ENCODE data around the gene CPO. TPM values are rescaled to one million over a fixed set of nuclear protein-coding genes. Genes with fewer than 3 reads are reported as not detected.

The CPO gene
- total RNA-seq, 4 donors from 2014 or later: not detected

DNA sequence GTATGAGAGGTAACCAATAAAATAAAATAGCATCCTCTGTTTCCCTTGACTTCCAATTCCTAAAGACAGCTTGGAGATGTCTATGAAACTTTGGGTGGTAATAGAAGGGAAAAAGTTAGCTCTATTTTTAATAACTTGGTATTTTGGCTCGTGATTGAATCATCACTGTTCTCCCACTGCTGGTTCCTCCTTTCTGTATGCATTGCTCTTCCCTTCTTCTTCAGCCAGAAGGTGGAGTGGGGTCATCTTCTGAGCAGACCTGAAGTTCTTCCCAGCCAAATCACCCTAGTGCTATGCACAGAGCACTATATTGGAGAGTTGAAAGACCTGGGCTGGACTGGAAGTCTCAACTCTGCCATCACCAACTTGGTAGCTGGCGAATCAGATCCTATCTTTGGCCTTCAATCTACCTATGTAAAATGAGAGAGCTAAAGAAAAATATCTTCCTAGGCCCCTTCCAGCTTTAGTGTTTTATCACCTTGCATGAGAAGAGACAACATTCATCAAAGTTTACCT is 54.1 kb downstream of the CPO start:
- no peaks in the 10 kb centered on the region for H3K27me3 ChIP-seq
- intact Hi-C loops (cut with DNase I; ENCODE audit: low total_unique reads): no loop called here
- no peaks in the 10 kb centered on the region for H3K4me1 ChIP-seq
- no peaks in the 10 kb centered on the region for H3K9me3 ChIP-seq
- H3K27ac ChIP-seq: no peak overlapping the region
- no peak for DNase-seq
- no peak overlapping the region for H3K4me3 ChIP-seq
- in situ Hi-C loops (cut with MboI; ENCODE audit: low pct_ligation_motif_present in 1 of 4, low pct_unique_long_range_greater_than_20kb in 1 of 4, low sequenced_read_pairs in 3 of 4): loop anchor here in 1 of 4 donors (25.0 kb wide), 1 partner anchor 306 kb away; no protein-coding TSS in a partner anchor
- 70% methylated on average over 2 of the region's 2 CpGs; no CpG with 5 or more reads in 1 of the 2 donors for WGBS, 2 donors (ENCODE audit: low coverage in 1 of 2)
- TF ChIP-seq, protein P1, sequence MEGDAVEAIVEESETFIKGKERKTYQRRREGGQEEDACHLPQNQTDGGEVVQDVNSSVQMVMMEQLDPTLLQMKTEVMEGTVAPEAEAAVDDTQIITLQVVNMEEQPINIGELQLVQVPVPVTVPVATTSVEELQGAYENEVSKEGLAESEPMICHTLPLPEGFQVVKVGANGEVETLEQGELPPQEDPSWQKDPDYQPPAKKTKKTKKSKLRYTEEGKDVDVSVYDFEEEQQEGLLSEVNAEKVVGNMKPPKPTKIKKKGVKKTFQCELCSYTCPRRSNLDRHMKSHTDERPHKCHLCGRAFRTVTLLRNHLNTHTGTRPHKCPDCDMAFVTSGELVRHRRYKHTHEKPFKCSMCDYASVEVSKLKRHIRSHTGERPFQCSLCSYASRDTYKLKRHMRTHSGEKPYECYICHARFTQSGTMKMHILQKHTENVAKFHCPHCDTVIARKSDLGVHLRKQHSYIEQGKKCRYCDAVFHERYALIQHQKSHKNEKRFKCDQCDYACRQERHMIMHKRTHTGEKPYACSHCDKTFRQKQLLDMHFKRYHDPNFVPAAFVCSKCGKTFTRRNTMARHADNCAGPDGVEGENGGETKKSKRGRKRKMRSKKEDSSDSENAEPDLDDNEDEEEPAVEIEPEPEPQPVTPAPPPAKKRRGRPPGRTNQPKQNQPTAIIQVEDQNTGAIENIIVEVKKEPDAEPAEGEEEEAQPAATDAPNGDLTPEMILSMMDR (IDR thresholded peaks at IDR 0.05): no peak
- TF ChIP-seq POLR2AphosphoS5 (IDR thresholded peaks at IDR 0.05) (no peak), EP300 (IDR thresholded peaks at IDR 0.05; ENCODE audit: low read depth) (no peak), POLR2A (IDR thresholded peaks at IDR 0.05) (no peak)
- H3K36me3 ChIP-seq: no peaks in the 10 kb centered on the region

DNA sequence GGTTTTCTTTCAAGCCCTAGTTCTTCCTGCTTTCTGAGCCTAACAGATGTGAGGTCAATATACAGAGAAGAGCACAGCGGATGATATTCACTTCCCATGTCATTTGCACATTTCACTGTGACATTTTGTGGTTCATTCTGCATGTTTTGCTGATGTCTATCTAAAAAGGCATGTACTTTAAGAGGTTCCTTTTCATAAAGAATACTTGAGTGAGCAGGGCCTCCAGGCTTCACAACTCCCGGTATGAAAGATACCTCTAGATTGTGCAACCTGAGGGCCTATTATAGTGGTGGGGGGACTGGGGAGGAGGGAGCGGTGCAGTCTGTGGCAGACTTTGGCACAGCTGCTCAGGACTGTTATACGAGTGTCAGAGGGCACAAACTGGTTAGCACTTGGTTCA is 54.6 kb downstream of the CPO start:
- H3K27ac ChIP-seq: no peak overlapping the region
- intact Hi-C loops (cut with DNase I; ENCODE audit: low total_unique reads): no loop called here
- H3K9me3 ChIP-seq: no peaks in the 10 kb centered on the region
- TF ChIP-seq, protein P1 (IDR thresholded peaks at IDR 0.05): no peak
- no peak for TF ChIP-seq POLR2A (IDR thresholded peaks at IDR 0.05)
- TF ChIP-seq POLR2AphosphoS5 (IDR thresholded peaks at IDR 0.05): no peak
- no peak for TF ChIP-seq EP300 (IDR thresholded peaks at IDR 0.05; ENCODE audit: low read depth)
- WGBS, 2 donors (ENCODE audit: low coverage in 1 of 2): 54 to 55% methylated on average over 3 to 4 of the region's 4 CpGs
- no peak overlapping the region for H3K4me3 ChIP-seq
- no peak for DNase-seq
- H3K27me3 ChIP-seq: no peaks in the 10 kb centered on the region
- H3K4me1 ChIP-seq: no peaks in the 10 kb centered on the region
- in situ Hi-C loops (cut with MboI; ENCODE audit: low pct_ligation_motif_present in 1 of 4, low pct_unique_long_range_greater_than_20kb in 1 of 4, low sequenced_read_pairs in 3 of 4): loop anchor here in 1 of 4 donors (25.0 kb wide), 1 partner anchor 307 kb away; no protein-coding TSS in a partner anchor
- H3K36me3 ChIP-seq: no peaks in the 10 kb centered on the region

DNA sequence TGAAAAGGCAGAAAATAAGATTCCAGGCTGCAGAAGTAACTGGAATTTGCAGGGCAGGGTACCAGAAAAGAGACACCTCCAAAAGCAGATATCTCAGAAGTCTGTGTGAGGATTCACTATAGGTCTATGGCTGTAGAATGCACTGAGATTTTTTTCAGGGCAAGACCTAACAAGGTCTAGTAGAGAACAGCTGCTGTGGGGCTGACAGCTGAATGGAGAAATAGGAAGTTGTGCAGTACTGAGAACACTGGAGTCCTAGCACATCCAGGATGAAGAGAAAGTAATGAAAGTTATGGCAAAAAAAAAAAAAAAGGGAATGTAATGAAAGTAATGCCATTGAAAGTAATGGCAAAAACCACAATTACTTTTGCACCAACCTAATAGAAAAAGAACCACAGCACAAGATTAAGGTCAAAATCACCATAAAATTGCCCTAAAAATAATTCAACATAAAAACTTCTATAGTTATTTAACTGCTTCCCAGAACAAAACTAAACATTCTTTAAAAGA is 57.3 kb downstream of the CPO start:
- no peaks in the 10 kb centered on the region for H3K27me3 ChIP-seq
- H3K9me3 ChIP-seq: no peaks in the 10 kb centered on the region
- in situ Hi-C loops (cut with MboI; ENCODE audit: low pct_ligation_motif_present in 1 of 4, low pct_unique_long_range_greater_than_20kb in 1 of 4, low sequenced_read_pairs in 3 of 4) (loop anchor here in 1 of 4 donors (25.0 kb wide), 1 partner anchor 309 kb away; no protein-coding TSS in a partner anchor), intact Hi-C loops (cut with DNase I; ENCODE audit: low total_unique reads) (no loop called here)
- no peak for TF ChIP-seq POLR2A (IDR thresholded peaks at IDR 0.05)
- no peak for TF ChIP-seq EP300 (IDR thresholded peaks at IDR 0.05; ENCODE audit: low read depth)
- TF ChIP-seq, protein P1 (IDR thresholded peaks at IDR 0.05): no peak
- no peak for TF ChIP-seq POLR2AphosphoS5 (IDR thresholded peaks at IDR 0.05)
- no peaks in the 10 kb centered on the region for H3K4me1 ChIP-seq
- DNase-seq: no peak
- H3K36me3 ChIP-seq: no peaks in the 10 kb centered on the region
- no peak overlapping the region for H3K27ac ChIP-seq
- H3K4me3 ChIP-seq: no peak overlapping the region

DNA sequence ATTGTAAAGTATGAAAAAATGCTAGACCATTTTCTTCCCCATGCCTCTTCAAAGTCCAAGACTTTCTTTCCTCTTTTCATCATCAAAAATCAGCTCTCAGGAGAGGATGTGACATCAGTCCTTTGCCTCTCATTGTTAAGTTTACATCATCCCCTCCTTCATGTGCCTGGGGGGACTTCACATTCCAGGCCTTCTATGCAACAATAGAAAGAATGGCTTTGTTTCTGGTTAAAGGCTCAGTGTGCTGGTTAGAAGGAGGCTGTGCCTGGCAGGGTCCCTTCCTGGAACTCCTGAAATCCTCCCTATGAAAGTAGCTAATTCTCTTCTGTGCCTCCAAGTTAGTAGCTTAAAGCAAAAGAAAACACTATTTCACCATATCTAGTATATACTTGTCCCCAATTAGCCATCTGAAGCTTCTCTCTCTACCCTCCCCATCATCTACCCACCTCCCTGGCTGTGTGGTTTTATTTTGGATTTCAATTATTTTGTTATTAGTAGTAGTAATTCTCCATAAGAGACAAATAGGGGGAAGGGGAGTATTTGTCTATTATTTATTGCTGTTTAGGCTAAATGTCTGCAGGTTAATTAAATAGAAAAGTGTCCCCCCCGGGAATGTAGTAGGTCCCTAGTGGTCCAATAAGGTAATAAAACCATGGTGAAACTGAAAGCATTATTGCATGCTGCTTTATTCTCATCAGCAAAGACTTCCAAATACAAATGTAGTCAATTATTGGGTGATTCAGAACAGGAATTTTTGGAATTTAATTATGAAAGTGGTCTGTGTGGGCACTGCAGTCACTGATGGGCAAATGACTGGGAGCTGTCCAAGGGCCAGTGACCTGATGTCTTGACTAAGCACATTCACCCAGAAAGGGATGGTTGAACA is 69.0 kb downstream of the CPO start:
- intact Hi-C loops (cut with DNase I; ENCODE audit: low total_unique reads): no loop called here
- in situ Hi-C loops (cut with MboI; ENCODE audit: low pct_ligation_motif_present in 1 of 4, low pct_unique_long_range_greater_than_20kb in 1 of 4, low sequenced_read_pairs in 3 of 4): no loop called here
- H3K27ac ChIP-seq: no peak overlapping the region
- WGBS, 2 donors (ENCODE audit: low coverage in 1 of 2): 14 to 29% methylated on average over 1 of the region's 1 CpG
- H3K4me1 ChIP-seq: no peaks in the 10 kb centered on the region
- no peak for TF ChIP-seq POLR2A (IDR thresholded peaks at IDR 0.05)
- TF ChIP-seq, protein P1 (IDR thresholded peaks at IDR 0.05): no peak
- no peak for TF ChIP-seq POLR2AphosphoS5 (IDR thresholded peaks at IDR 0.05)
- TF ChIP-seq EP300 (IDR thresholded peaks at IDR 0.05; ENCODE audit: low read depth): no peak
- H3K36me3 ChIP-seq: no peaks in the 10 kb centered on the region
- H3K9me3 ChIP-seq: no peaks in the 10 kb centered on the region
- DNase-seq: no peak
- H3K27me3 ChIP-seq: no peaks in the 10 kb centered on the region
- H3K4me3 ChIP-seq: no peak overlapping the region
